WTC11 (cell line): Measurements from ENCODE around the gene MAPK11. TPM values are rescaled to one million over a fixed set of nuclear protein-coding genes. Genes with fewer than 3 reads are reported as not detected.

Experiments
- ATAC-seq: fragments of 200-7000 bp; cut with Tn5 transposase; 2 replicates; pipeline ENCODE4 v1.10.0; 2021; ENCODE audit warnings: mild to moderate bottlenecking, moderate library complexity
- CTCF ChIA-PET: fragments of 300-600 bp; sonication (Branson Sonifier 250); formaldehyde crosslinking; loops from one replicate; lab custom pipeline; 2021; ENCODE audit warnings: antibody characterized with exemption; lab: Charles Lee
- POLR2A ChIA-PET: fragments of 350-600 bp; sonication (Branson Sonifier 250); formaldehyde crosslinking; loops from one replicate; lab custom pipeline; 2021; ENCODE audit warnings: antibody characterized with exemption; lab: Charles Lee
- DNase-seq: peaks from one replicate; pipeline ENCODE4 v3.0.0; 2021; ENCODE audit warnings: low spot score
- H3K27ac Mint-ChIP-seq: 2 replicates; pipeline ENCODE4 v1.8.0; 2021; ENCODE audit warnings: mixed read lengths
- H3K27me3 Mint-ChIP-seq: 2 replicates; pipeline ENCODE4 v1.8.0; 2021; ENCODE audit warnings: low read depth, mild to moderate bottlenecking, moderate library complexity, mixed read lengths
- H3K36me3 Mint-ChIP-seq: 2 replicates; pipeline ENCODE4 v1.8.0; 2021; ENCODE audit warnings: mixed read lengths
- H3K4me1 Mint-ChIP-seq: 2 replicates; pipeline ENCODE4 v1.8.0; 2022; ENCODE audit warnings: mixed read lengths
- H3K4me3 Mint-ChIP-seq: 2 replicates; pipeline ENCODE4 v1.8.0; 2021; ENCODE audit warnings: mild to moderate bottlenecking, moderate library complexity, mixed read lengths
- H3K9me3 Mint-ChIP-seq: 2 replicates; pipeline ENCODE4 v1.8.0; 2021; ENCODE audit warnings: mixed read lengths
- ATF1 ChIP-seq: sonication (generic); formaldehyde crosslinking; IDR thresholded peaks from 2 replicates; pipeline ENCODE4 v1.8.1; 2023; ENCODE audit warnings: mild to moderate bottlenecking, moderate library complexity, missing genetic modification reagents
- ATF2 ChIP-seq: sonication (generic); formaldehyde crosslinking; IDR thresholded peaks from 2 replicates; pipeline ENCODE4 v1.8.1; 2022; ENCODE audit warnings: low read depth, missing genetic modification reagents, borderline replicate concordance
- CREB1 ChIP-seq: sonication (generic); formaldehyde crosslinking; IDR thresholded peaks from 2 replicates; pipeline ENCODE4 v1.8.0; 2023; ENCODE audit warnings: mild to moderate bottlenecking, missing genetic modification reagents
- ETV6 ChIP-seq: sonication (generic); formaldehyde crosslinking; IDR thresholded peaks from 2 replicates; pipeline ENCODE4 v1.8.1; 2022; ENCODE audit warnings: mild to moderate bottlenecking, missing genetic modification reagents
- FOXJ3 ChIP-seq: sonication (generic); formaldehyde crosslinking; IDR thresholded peaks from 2 replicates; pipeline ENCODE4 v1.9.0; 2021; ENCODE audit warnings: missing genetic modification reagents, mild to moderate bottlenecking, borderline replicate concordance
- FOXK1 ChIP-seq: sonication (generic); formaldehyde crosslinking; IDR thresholded peaks from 2 replicates; pipeline ENCODE4 v1.8.0; 2022; ENCODE audit warnings: mild to moderate bottlenecking, moderate library complexity, missing genetic modification reagents
- HMGXB4 ChIP-seq: sonication (generic); formaldehyde crosslinking; IDR thresholded peaks from 2 replicates; pipeline ENCODE4 v1.8.1; 2023; ENCODE audit warnings: mild to moderate bottlenecking, moderate library complexity, missing genetic modification reagents
- IRF2 ChIP-seq: sonication (generic); formaldehyde crosslinking; IDR thresholded peaks from 2 replicates; pipeline ENCODE4 v1.8.0; 2022; ENCODE audit warnings: low read depth, missing genetic modification reagents, borderline replicate concordance
- NR3C1 ChIP-seq: sonication (generic); formaldehyde crosslinking; conservative IDR thresholded peaks from 2 replicates; pipeline ENCODE4 v1.8.1; 2023; ENCODE audit warnings: low read depth, mild to moderate bottlenecking, missing genetic modification reagents
- OVOL2 ChIP-seq: fragments of 250-450 bp; sonication (Bioruptor Pico); IDR thresholded peaks from 2 replicates; pipeline ENCODE4 v1.9.0; 2021; ENCODE audit warnings: mild to moderate bottlenecking, borderline replicate concordance
- RORB ChIP-seq: fragments of 250-450 bp; sonication (Bioruptor Pico); IDR thresholded peaks from 2 replicates; pipeline ENCODE4 v1.9.0; 2021; ENCODE audit warnings: mild to moderate bottlenecking
- SP1 ChIP-seq: sonication (generic); formaldehyde crosslinking; conservative IDR thresholded peaks from 2 replicates; pipeline ENCODE4 v1.8.1; 2022; ENCODE audit warnings: missing genetic modification reagents
- TEAD1 ChIP-seq: sonication (generic); formaldehyde crosslinking; IDR thresholded peaks from 2 replicates; pipeline ENCODE4 v1.8.0; 2022; ENCODE audit warnings: mild to moderate bottlenecking, missing genetic modification reagents
- ZNF219 ChIP-seq: sonication (generic); formaldehyde crosslinking; IDR thresholded peaks from 2 replicates; pipeline ENCODE4 v1.8.0; 2023; ENCODE audit warnings: missing genetic modification reagents, mild to moderate bottlenecking, borderline replicate concordance
- ZNF317 ChIP-seq: sonication (generic); formaldehyde crosslinking; IDR thresholded peaks from 2 replicates; pipeline ENCODE4 v1.8.1; 2023; ENCODE audit warnings: low read depth, mild to moderate bottlenecking, moderate library complexity, missing genetic modification reagents, borderline replicate concordance
- total RNA-seq: library from RNA; stranded (reverse); gene quantifications from 3 replicates; pipeline ENCODE4 v1.2.3, GENCODE V29; 2021
- TF ChIP-seq, protein P1 (sequence below): sonication (generic); formaldehyde crosslinking; IDR thresholded peaks from 2 replicates; pipeline ENCODE4 v1.8.1; 2022; ENCODE audit warnings: low read depth, mild to moderate bottlenecking, moderate library complexity, missing genetic modification reagents, borderline replicate concordance
- TF ChIP-seq, protein P2 (sequence below): sonication (generic); formaldehyde crosslinking; IDR thresholded peaks from 2 replicates; pipeline ENCODE4 v1.8.0; 2022; ENCODE audit warnings: mild to moderate bottlenecking, missing genetic modification reagents
- TF ChIP-seq, protein P3 (sequence below): sonication (generic); formaldehyde crosslinking; IDR thresholded peaks from 2 replicates; pipeline ENCODE4 v1.8.1; 2023; ENCODE audit warnings: mild to moderate bottlenecking, missing genetic modification reagents, moderate library complexity
- TF ChIP-seq, protein P4 (sequence below): sonication (generic); formaldehyde crosslinking; IDR thresholded peaks from 2 replicates; pipeline ENCODE4 v1.8.1; 2023; ENCODE audit warnings: mild to moderate bottlenecking, missing genetic modification reagents
- TF ChIP-seq, protein P5 (sequence below): fragments of 200-600 bp; IDR thresholded peaks from 2 replicates; pipeline ENCODE4 v1.8.0; 2022; ENCODE audit warnings: antibody characterized with exemption

MAPK11 gene
- total RNA-seq, 1 experiment from 2014 or later = 2.3 TPM

GRCh38 chr22:50293441-50294318 lies 23.5 kb upstream of the MAPK11 start (continued):
- TF ChIP-seq, protein P1, sequence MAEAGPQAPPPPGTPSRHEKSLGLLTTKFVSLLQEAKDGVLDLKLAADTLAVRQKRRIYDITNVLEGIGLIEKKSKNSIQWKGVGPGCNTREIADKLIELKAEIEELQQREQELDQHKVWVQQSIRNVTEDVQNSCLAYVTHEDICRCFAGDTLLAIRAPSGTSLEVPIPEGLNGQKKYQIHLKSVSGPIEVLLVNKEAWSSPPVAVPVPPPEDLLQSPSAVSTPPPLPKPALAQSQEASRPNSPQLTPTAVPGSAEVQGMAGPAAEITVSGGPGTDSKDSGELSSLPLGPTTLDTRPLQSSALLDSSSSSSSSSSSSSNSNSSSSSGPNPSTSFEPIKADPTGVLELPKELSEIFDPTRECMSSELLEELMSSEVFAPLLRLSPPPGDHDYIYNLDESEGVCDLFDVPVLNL = no peak
- TF ChIP-seq ETV6 (CRISPR knock-in tag) (0 out of 2 replicates have a peak, but pooled peaks have one; percentile 45), ZNF317 (CRISPR knock-in tag) (no peak), SP1 (CRISPR knock-in tag) (peak; percentile 35; the same call in 1 of the 2 replicates), TEAD1 (CRISPR knock-in tag) (peak; percentile 99), RORB (CRISPR knock-in tag) (no peak), IRF2 (CRISPR knock-in tag) (no peak), NR3C1 (CRISPR knock-in tag) (no peak), ATF2 (CRISPR knock-in tag) (no peak), CREB1 (CRISPR knock-in tag) (0 out of 2 replicates have a peak, but pooled peaks have one; percentile 37), FOXJ3 (CRISPR knock-in tag) (no peak), ZNF219 (CRISPR knock-in tag) (no peak), FOXK1 (no peak; the same call in 1 of the 2 replicates)
- TF ChIP-seq, protein P2, sequence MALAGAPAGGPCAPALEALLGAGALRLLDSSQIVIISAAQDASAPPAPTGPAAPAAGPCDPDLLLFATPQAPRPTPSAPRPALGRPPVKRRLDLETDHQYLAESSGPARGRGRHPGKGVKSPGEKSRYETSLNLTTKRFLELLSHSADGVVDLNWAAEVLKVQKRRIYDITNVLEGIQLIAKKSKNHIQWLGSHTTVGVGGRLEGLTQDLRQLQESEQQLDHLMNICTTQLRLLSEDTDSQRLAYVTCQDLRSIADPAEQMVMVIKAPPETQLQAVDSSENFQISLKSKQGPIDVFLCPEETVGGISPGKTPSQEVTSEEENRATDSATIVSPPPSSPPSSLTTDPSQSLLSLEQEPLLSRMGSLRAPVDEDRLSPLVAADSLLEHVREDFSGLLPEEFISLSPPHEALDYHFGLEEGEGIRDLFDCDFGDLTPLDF (CRISPR knock-in tag) = no peak
- TF ChIP-seq, protein P3, sequence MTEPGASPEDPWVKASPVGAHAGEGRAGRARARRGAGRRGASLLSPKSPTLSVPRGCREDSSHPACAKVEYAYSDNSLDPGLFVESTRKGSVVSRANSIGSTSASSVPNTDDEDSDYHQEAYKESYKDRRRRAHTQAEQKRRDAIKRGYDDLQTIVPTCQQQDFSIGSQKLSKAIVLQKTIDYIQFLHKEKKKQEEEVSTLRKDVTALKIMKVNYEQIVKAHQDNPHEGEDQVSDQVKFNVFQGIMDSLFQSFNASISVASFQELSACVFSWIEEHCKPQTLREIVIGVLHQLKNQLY (CRISPR knock-in tag) = no peak

- DNase-seq (no peak), ATAC-seq (peak; percentile 13)
- Mint-ChIP-seq H3K4me1 (peaks cover 20% of the 10 kb centered on the region), H3K27me3 (no peaks in the 10 kb centered on the region), H3K36me3 (no peaks in the 10 kb centered on the region; the same call in 1 of the 2 replicates), H3K27ac (peak overlapping the region; percentile 91), H3K4me3 (peak overlapping the region; percentile 42), H3K9me3 (no peaks in the 10 kb centered on the region)
- TF ChIP-seq OVOL2 (CRISPR knock-in tag) = no peak
- TF ChIP-seq, protein P4, sequence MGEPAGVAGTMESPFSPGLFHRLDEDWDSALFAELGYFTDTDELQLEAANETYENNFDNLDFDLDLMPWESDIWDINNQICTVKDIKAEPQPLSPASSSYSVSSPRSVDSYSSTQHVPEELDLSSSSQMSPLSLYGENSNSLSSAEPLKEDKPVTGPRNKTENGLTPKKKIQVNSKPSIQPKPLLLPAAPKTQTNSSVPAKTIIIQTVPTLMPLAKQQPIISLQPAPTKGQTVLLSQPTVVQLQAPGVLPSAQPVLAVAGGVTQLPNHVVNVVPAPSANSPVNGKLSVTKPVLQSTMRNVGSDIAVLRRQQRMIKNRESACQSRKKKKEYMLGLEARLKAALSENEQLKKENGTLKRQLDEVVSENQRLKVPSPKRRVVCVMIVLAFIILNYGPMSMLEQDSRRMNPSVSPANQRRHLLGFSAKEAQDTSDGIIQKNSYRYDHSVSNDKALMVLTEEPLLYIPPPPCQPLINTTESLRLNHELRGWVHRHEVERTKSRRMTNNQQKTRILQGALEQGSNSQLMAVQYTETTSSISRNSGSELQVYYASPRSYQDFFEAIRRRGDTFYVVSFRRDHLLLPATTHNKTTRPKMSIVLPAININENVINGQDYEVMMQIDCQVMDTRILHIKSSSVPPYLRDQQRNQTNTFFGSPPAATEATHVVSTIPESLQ (CRISPR knock-in tag) = no peak
- peak; percentile 3; the same call in 1 of the 2 replicates for TF ChIP-seq HMGXB4 (CRISPR knock-in tag)
- TF ChIP-seq, protein P5, sequence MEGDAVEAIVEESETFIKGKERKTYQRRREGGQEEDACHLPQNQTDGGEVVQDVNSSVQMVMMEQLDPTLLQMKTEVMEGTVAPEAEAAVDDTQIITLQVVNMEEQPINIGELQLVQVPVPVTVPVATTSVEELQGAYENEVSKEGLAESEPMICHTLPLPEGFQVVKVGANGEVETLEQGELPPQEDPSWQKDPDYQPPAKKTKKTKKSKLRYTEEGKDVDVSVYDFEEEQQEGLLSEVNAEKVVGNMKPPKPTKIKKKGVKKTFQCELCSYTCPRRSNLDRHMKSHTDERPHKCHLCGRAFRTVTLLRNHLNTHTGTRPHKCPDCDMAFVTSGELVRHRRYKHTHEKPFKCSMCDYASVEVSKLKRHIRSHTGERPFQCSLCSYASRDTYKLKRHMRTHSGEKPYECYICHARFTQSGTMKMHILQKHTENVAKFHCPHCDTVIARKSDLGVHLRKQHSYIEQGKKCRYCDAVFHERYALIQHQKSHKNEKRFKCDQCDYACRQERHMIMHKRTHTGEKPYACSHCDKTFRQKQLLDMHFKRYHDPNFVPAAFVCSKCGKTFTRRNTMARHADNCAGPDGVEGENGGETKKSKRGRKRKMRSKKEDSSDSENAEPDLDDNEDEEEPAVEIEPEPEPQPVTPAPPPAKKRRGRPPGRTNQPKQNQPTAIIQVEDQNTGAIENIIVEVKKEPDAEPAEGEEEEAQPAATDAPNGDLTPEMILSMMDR = no peak
- TF ChIP-seq RORB (CRISPR knock-in tag) = no peak
- TF ChIP-seq ATF1 (CRISPR knock-in tag) = no peak
- ChIA-PET CTCF (interaction anchor here (0.7 to 3.3 kb wide), 10 partner anchors 10 to 263 kb away, joined by 3 to 41 read pairs (median 10); partner anchors contain the start of genes DENND6B, HDAC10, LMF2 and MAPK12), POLR2A (interaction anchor here (0.6 to 2.0 kb wide), 6 partner anchors 10 to 48 kb away, joined by 3 to 10 read pairs (median 4); partner anchors contain the start of gene PLXNB2)
Measured at GRCh38 chr22:50292643-50293440, 22.7 kb upstream of the MAPK11 start.
